Measurements from ENCODE around the gene AAK1.
"Not testable (repeated sequence)": the region's sequence is repeated elsewhere in the genome, so short reads cannot be mapped to it uniquely, and the experiment has no call there.

AAK1 gene

GRCh38 chr2:69659941-69660483, 16.5 kb upstream of the AAK1 start:
- no peak for FAIRE-seq

- FAIRE-seq = no peak
These were observed 15.8 kb upstream of the AAK1 start for GRCh38 chr2:69659349-69659748.

GRCh38 chr2:69652206-69652605, 8.7 kb upstream of the AAK1 start:
- FAIRE-seq = no peak

DNA sequence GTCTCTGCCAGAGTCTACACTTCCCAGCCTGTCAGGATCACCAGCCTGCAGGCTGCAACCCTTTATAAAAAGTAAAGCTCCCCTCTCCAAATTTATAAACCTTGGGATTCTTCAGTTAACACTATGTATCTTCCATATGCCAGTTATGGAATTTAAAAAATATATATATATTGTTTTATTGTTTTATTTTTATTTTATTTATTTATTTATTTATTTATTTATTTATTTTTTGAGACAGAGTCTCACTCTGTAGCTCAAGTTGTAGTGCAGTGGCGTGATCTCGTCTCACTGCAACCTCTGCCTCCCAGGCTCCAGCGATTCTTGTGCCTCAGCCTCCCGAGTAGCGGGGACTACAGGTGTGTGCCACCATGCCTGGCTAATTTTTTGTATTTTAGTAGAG, 3.7 kb upstream of the AAK1 start:
- not testable (repeated sequence) for FAIRE-seq

DNA sequence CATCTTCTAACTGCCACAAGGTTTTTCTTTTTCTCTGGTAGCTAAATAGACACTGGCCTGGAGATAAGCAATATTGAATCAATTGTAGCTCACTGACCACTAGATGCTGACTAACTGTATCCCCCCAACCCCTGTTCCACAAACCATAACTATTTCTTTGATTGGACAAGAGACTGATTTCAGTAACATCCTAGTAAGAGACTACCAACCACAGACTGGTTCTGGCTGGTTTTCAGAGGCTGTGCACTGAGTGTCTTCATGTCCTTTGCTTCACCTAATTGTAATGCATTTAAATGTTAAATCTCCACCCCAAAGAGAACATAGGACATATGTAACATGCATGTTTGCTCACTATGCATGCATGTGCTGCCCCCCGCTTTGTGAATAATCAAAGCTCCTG, 3.2 kb upstream of the AAK1 start:
- FAIRE-seq = no peak

DNA sequence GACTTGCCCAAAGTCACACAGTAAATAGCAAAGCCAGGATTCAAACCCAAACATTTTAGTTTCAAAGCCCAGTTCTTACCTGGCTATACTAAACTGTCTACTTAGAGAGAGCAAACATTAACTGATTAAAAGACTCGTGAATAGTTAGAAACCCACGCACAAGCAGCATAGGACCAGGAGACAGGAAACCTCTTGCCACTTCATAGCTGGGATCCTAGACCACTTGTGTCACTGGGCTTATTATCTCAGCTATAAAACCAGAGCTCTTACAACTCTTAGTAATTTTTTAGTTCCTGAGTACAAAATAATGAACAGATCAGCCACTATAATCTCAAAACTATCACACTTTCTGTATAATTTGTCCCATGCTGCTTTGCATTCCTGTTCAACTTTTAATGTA, 2.4 kb upstream of the AAK1 start:
- FAIRE-seq = no peak

- no peak for FAIRE-seq
These were observed 1.5 kb upstream of the AAK1 start for GRCh38 chr2:69645031-69645431.

GRCh38 chr2:69644506-69644979, 1.0 kb upstream of the AAK1 start:
- FAIRE-seq = no peak

- no peak for FAIRE-seq
These were observed 584 bp downstream of the AAK1 start for GRCh38 chr2:69642709-69643601.

- no peak for FAIRE-seq
These were observed 1.4 kb downstream of the AAK1 start for GRCh38 chr2:69641887-69642708.

DNA sequence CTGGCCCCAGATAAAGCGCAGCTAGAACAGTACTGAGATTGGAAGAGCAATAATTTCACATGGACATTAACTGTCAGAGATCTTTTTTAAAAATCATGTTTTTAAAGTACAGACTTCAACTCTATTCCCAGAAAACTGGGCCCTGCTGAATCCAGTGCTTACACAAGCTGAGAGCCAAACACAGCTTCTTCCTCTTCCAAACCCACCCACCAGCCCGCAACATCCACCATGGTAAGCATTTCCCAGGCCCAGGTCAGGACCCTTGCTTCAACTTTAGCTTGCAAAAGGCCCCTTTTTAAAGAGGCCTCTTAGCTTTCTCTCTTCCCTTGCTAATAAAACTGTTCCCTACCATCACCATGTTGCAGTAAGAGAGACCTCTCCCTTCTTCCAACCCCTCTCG, 2.1 kb downstream of the AAK1 start:
- FAIRE-seq = no peak

GRCh38 chr2:69639266-69639665, 4.3 kb downstream of the AAK1 start:
- no peak for FAIRE-seq

- no peak for FAIRE-seq
These were observed 4.9 kb downstream of the AAK1 start for GRCh38 chr2:69638630-69639029.

- no peak for FAIRE-seq
These were observed 5.6 kb downstream of the AAK1 start for GRCh38 chr2:69637923-69638322.

DNA sequence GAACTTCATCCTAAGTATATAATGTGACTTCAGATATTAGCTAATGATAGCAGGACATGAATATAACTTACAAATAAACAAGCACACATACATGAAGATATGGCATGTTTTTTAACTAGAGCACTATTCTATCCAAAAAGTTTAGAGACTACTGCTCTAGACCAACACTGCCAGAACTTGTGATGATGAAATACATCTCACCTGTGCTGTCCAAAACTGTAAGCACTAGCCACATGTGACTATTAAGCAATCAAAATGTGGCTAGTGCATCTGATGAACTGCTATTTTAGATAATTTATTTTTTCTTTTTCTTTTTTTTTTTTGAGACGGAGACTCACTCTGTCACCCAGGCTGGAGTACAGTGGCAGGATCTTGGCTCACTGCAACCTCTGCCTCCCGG, 7.1 kb downstream of the AAK1 start:
- no peak for FAIRE-seq

- no peak for FAIRE-seq
These were observed 8.1 kb downstream of the AAK1 start for GRCh38 chr2:69635432-69635831.

DNA sequence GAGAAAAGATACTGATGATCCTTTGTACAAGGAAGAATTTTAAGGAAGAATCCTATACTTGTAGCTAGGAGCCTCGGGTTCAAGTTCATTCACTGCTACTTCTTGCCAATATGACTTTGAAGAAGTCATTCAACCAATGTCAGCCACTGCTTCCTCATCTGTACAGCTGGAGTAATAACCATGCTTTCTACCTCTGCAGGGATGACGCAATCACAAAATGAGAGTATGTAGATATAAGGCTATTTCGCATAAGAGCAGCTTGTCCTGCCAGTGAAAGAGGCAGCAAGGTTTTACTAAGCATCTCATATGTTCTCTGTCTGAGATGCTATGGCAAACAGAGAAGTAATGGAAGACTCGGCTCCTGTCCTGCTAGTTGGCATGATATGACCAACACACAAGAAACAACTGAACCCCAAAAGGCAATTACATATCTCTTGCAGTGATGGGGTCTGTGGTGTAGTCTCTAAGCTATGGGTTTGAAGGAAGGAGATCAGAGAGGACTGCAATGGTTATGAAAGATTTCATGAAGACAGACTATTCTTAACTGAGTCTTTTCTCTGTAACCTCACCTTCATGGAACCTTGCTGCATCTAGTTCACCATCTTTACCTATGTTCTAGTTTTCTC, 9.2 kb downstream of the AAK1 start:
- FAIRE-seq = no peak

DNA sequence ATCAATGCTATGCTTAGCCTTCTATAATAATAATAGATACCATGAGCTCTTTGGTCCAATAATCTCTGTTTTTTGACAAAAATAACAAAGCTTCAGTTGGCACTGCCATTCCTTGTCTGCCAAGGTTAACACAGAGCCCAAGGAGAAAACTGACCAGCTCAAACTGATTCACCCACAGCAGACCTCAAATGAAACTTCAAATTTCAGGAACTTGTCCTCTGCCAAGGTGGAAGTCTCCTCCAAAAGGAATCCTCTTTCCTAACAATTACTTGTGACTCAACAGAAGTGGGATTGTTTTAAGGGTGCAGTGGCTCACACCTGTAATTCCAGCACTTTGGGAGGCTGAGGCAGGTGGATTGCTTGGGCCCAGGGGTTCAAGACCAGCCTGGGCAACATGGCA, 12.1 kb downstream of the AAK1 start:
- FAIRE-seq = no peak

- FAIRE-seq = no peak
These were observed 13.5 kb downstream of the AAK1 start for GRCh38 chr2:69629921-69630608.

DNA sequence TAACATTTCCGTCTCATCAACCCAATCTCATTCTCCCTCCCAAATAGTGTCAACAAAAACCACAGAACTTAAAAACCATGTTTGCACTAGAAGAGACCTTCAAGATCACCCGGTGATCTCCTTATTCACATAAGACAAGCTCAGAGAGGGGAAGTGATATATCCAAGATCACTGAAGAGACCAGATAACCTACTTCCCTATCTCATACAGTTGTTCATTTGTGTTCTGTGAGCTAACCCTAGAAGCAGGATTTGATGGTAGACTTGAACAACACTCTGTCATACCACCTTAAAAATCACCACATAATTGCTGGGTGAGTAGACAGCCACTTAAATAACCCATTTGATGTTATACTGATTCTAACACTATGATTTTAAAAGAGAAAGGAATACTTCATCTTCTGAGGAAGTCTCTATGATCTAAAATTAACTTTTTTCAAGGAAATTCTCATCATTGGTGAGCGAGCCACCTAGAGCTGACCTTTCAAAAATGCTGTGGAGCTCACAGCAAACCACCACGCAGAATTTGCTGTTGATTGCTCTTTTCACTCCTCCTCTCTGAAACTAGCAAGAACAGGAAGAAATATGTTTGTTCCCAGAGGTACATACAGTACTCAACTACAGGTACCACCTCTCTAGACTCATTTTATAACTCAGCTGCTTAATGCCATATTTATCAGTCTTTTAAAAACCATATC, 15.1 kb downstream of the AAK1 start:
- FAIRE-seq = no peak

GRCh38 chr2:69625078-69625795, 18.3 kb downstream of the AAK1 start:
- no peak for FAIRE-seq
